ENCODE data around the gene SORCS3. TPM values are rescaled to one million over a fixed set of nuclear protein-coding genes. Genes with fewer than 3 reads are reported as not detected.

The SORCS3 gene
- total RNA-seq, 1 donor from 2014 or later: 0.26 TPM

- Histone ChIP-seq H3K4me2 (no peak overlapping the region), H4K20me1 (ENCODE audit: low read depth) (no peaks in the 10 kb centered on the region), H2AFZ (replicated peaks) (no peak overlapping the region), H3K9ac (no peak overlapping the region), H3K27me3 (no peaks in the 10 kb centered on the region), H3K36me3 (peaks cover 4% of the 10 kb centered on the region), H3K27ac (no peak overlapping the region), H3K9me3 (ENCODE audit: low read depth) (peaks cover 14% of the 10 kb centered on the region), H3F3A (ENCODE audit: low read depth) (no peaks in the 10 kb centered on the region), H3K4me1 (no peaks in the 10 kb centered on the region), H3K4me3 (no peak overlapping the region), H3K79me2 (ENCODE audit: low read depth) (no peaks in the 10 kb centered on the region)
- TF ChIP-seq EZH2phosphoT487 (IDR thresholded peaks at IDR 0.05) (no peak), EZH2 (IDR thresholded peaks at IDR 0.05) (no peak)
- H3K9me3 Mint-ChIP-seq: peaks cover 13% of the 10 kb centered on the region
- no peaks in the 10 kb centered on the region for H3K4me1 Mint-ChIP-seq
- DNase-seq (ENCODE audit: low spot score): no peak
- H3K27ac Mint-ChIP-seq: no peak overlapping the region
- H3K36me3 Mint-ChIP-seq: peaks cover 2% of the 10 kb centered on the region
- no peaks in the 10 kb centered on the region for H3K27me3 Mint-ChIP-seq (ENCODE audit: insufficient read depth, low read depth)
- H3K4me3 Mint-ChIP-seq: no peak overlapping the region
Measured at GRCh38 chr10:104608091-104608828, 32.8 kb upstream of the SORCS3 start.

DNA sequence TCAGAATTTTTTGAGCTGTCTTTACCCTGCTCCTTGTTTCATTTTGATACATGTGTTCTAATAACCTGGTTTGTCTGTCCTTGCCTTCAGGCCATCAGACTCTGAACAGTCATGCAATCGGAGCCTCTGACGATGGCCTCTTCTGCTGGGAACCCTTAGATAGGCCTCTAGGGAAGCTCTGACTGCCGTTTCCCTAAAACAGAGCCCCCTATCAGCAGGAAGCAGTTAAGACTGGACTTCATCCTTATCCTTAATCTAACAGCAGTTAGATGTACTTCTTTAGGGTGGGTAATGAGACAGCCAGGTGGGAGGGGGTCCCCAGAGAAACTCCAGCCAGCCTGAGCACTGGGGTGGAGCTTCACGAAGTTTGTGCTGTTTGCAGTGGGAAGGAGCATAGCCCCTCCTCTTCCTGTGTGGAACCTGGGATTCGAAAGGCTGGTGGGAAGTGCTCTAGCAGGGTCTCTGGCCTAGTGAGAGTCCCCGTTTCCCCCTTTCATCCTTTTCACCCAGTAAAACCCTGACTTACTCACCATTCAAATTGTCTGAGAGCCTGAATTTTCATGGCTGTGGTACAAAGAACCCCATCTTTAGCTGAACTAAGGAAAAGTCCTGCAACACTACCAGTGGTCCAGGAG, 28.4 kb upstream of the SORCS3 start:
- no peak overlapping the region for H3K27ac Mint-ChIP-seq
- H3K36me3 ChIP-seq: peaks cover 4% of the 10 kb centered on the region
- no peaks in the 10 kb centered on the region for H3K27me3 ChIP-seq
- H3K4me1 Mint-ChIP-seq: no peaks in the 10 kb centered on the region
- H3K4me3 ChIP-seq: no peak overlapping the region
- DNase-seq (ENCODE audit: low spot score): no peak
- no peaks in the 10 kb centered on the region for H3F3A ChIP-seq (ENCODE audit: low read depth)
- no peak overlapping the region for H3K9ac ChIP-seq
- H3K27me3 Mint-ChIP-seq (ENCODE audit: insufficient read depth, low read depth): no peaks in the 10 kb centered on the region
- peak overlapping the region; percentile 26 for H2AFZ ChIP-seq (replicated peaks)
- H3K9me3 Mint-ChIP-seq: peaks cover 13% of the 10 kb centered on the region
- H3K27ac ChIP-seq: no peak overlapping the region
- H3K36me3 Mint-ChIP-seq: peaks cover 2% of the 10 kb centered on the region
- H3K4me1 ChIP-seq: peaks cover 6% of the 10 kb centered on the region
- no peak overlapping the region for H3K4me3 Mint-ChIP-seq
- peaks cover 14% of the 10 kb centered on the region for H3K9me3 ChIP-seq (ENCODE audit: low read depth)
- no peak overlapping the region for H3K4me2 ChIP-seq
- no peaks in the 10 kb centered on the region for H3K79me2 ChIP-seq (ENCODE audit: low read depth)
- H4K20me1 ChIP-seq (ENCODE audit: low read depth): no peaks in the 10 kb centered on the region
- TF ChIP-seq CTCF (IDR thresholded peaks at IDR 0.05) (no peak), EZH2 (IDR thresholded peaks at IDR 0.05) (no peak), EZH2phosphoT487 (IDR thresholded peaks at IDR 0.05) (no peak)

GRCh38 chr10:104613406-104613805, 27.7 kb upstream of the SORCS3 start:
- TF ChIP-seq EZH2 (IDR thresholded peaks at IDR 0.05) (no peak), EZH2phosphoT487 (IDR thresholded peaks at IDR 0.05) (no peak), CTCF (IDR thresholded peaks at IDR 0.05) (no peak)
- peaks cover 6% of the 10 kb centered on the region for H3K4me1 ChIP-seq
- no peak overlapping the region for H3K4me3 Mint-ChIP-seq

More at GRCh38 chr10:104613406-104613805, 27.7 kb upstream of the SORCS3 start:
- Histone ChIP-seq H4K20me1 (ENCODE audit: low read depth) (no peaks in the 10 kb centered on the region), H3K4me2 (no peak overlapping the region), H3K27ac (no peak overlapping the region), H3K27me3 (no peaks in the 10 kb centered on the region), H3K36me3 (peaks cover 4% of the 10 kb centered on the region), H3K79me2 (ENCODE audit: low read depth) (no peaks in the 10 kb centered on the region), H2AFZ (replicated peaks) (no peak overlapping the region), H3K9me3 (ENCODE audit: low read depth) (peaks cover 14% of the 10 kb centered on the region), H3F3A (ENCODE audit: low read depth) (no peaks in the 10 kb centered on the region), H3K4me3 (no peak overlapping the region), H3K9ac (no peak overlapping the region)
- Mint-ChIP-seq H3K4me1 (no peaks in the 10 kb centered on the region), H3K36me3 (peaks cover 2% of the 10 kb centered on the region), H3K9me3 (peaks cover 12% of the 10 kb centered on the region), H3K27me3 (ENCODE audit: insufficient read depth, low read depth) (no peaks in the 10 kb centered on the region), H3K27ac (no peak overlapping the region)
- DNase-seq (ENCODE audit: low spot score): no peak

All from neural progenitor cell (in vitro differentiated cells).